Neutrophil (primary cell): ENCODE data around the gene CD58.

Source experiments
- H3K27ac ChIP-seq: fragments of 200-600 bp; sonication (generic); 2 replicates; pipeline ENCODE4 v1.5.1; 2016; ENCODE audit warnings: mild to moderate bottlenecking, moderate library complexity
- H3K27me3 ChIP-seq: fragments of 200-600 bp; sonication (generic); 2 replicates; pipeline ENCODE4 v1.6.0; 2016; ENCODE audit warnings: mild to moderate bottlenecking
- H3K36me3 ChIP-seq: fragments of 200-600 bp; sonication (generic); 2 replicates; pipeline ENCODE4 v1.5.1; 2017
- H3K4me1 ChIP-seq, 2 experiments: fragments of 200-600 bp in 1 of 2; sonication (generic) in 1 of 2; 1 replicate in 1 of 2; 2 replicates in 1 of 2; pipeline versions ENCODE4 v1.5.1 to v1.6.1; 2013 to 2016; ENCODE audit warnings: low read depth in 1 of 2, low read length in 1 of 2, mild to moderate bottlenecking in 1 of 2, moderate library complexity in 1 of 2; ENCODE audit not compliant: control insufficient read depth in 1 of 2, insufficient read depth in 1 of 2
- H3K4me3 ChIP-seq, 2 experiments: fragments of 200-600 bp in 1 of 2; sonication (generic) in 1 of 2; 1 replicate in 1 of 2; 2 replicates in 1 of 2; pipeline ENCODE4 v1.5.1; 2013 to 2016; ENCODE audit warnings: low read depth in 1 of 2, low read length in 1 of 2, mild to moderate bottlenecking in 1 of 2, moderate library complexity in 1 of 2
- H3K9me3 ChIP-seq: fragments of 200-600 bp; sonication (generic); 2 replicates; pipeline ENCODE4 v1.5.1; 2016
- TF ChIP-seq, protein P1 (sequence below): fragments of 200-600 bp; sonication (generic); IDR thresholded peaks from 2 replicates; pipeline ENCODE4 v1.5.1; 2016; ENCODE audit warnings: antibody characterized with exemption

The CD58 gene

GRCh38 chr1:116537898-116538297 is 32.9 kb downstream of the CD58 start:
- peaks cover 40 to 43% of the 10 kb centered on the region in 2 experiments for H3K4me1 ChIP-seq
- H3K27ac ChIP-seq = peak overlapping the region; percentile 89
- H3K36me3 ChIP-seq = peaks cover 68% of the 10 kb centered on the region
- TF ChIP-seq, protein P1, sequence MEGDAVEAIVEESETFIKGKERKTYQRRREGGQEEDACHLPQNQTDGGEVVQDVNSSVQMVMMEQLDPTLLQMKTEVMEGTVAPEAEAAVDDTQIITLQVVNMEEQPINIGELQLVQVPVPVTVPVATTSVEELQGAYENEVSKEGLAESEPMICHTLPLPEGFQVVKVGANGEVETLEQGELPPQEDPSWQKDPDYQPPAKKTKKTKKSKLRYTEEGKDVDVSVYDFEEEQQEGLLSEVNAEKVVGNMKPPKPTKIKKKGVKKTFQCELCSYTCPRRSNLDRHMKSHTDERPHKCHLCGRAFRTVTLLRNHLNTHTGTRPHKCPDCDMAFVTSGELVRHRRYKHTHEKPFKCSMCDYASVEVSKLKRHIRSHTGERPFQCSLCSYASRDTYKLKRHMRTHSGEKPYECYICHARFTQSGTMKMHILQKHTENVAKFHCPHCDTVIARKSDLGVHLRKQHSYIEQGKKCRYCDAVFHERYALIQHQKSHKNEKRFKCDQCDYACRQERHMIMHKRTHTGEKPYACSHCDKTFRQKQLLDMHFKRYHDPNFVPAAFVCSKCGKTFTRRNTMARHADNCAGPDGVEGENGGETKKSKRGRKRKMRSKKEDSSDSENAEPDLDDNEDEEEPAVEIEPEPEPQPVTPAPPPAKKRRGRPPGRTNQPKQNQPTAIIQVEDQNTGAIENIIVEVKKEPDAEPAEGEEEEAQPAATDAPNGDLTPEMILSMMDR = no peak
- H3K27me3 ChIP-seq = no peaks in the 10 kb centered on the region
- H3K4me3 ChIP-seq = no peak overlapping the region
- H3K9me3 ChIP-seq = no peaks in the 10 kb centered on the region

DNA sequence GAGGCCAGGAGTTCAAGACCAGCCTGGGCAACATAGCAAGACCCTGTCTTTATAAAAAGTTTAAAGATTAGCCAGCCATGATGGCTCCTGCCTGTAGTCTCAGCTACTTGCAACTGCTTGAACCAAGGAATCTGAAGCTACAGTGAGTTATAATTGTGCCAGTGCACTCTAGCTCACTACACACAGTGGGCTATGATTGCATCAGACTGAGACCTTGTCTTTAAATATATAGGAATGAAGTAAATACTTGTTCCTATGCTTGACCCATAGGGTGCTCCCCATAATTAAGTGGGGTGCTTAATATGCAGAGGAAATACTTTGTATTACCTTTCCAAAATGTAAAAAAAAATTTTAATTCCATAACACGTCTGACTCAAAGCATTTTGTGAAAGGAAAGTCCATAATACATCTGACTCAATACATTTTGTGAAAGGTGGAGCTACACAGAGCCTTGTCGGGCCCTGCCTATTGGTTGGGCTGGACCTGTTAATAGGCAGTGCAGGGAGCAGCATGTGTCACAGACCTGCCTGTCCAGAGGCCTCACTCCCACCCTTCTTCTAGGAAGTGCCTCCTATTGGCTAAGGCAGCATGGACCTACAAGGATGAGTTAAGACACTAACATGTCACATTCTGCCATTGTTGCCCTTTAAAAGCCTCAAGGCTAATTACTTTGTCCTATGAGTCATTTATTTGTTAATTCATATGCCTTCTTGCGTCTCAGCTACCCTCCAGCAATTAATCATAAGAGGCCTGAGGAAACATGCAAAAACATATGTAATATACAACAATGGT is 33.6 kb downstream of the CD58 start:
- H3K9me3 ChIP-seq = no peaks in the 10 kb centered on the region
- H3K36me3 ChIP-seq = peaks cover 68% of the 10 kb centered on the region
- TF ChIP-seq, protein P1 = no peak
- H3K27me3 ChIP-seq = no peaks in the 10 kb centered on the region
- H3K4me3 ChIP-seq = no peak overlapping the region
- H3K4me1 ChIP-seq = peaks cover 40 to 43% of the 10 kb centered on the region in 2 experiments
- H3K27ac ChIP-seq = peak overlapping the region; percentile 89

- TF ChIP-seq, protein P1 = no peak
- Histone ChIP-seq H3K4me1 (peaks cover 20 to 22% of the 10 kb centered on the region in 2 experiments), H3K27ac (peak overlapping the region; percentile 56), H3K9me3 (no peaks in the 10 kb centered on the region), H3K27me3 (no peaks in the 10 kb centered on the region), H3K36me3 (peaks cover 81% of the 10 kb centered on the region), H3K4me3 (no peak overlapping the region)
These were observed 36.6 kb downstream of the CD58 start for GRCh38 chr1:116534014-116534739.

DNA sequence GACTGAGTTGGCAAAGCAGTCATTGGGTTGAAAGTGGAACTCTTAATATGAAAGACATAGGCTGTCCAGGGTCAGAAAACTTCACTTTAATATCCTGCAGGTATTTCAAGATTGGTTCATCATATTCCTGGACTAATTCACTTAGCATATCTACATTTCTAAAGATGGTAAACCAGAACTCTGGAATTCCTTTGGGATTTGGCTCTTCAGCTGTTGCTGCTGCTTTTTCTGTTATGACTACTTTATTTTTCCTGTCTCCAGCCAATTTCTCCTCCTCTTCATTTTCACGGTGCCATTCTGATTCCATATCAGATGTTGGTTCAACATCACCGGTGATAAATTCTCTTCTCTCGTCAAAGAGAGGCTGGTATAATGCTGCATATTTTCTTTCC is 37.4 kb downstream of the CD58 start:
- TF ChIP-seq, protein P1 = no peak
- no peaks in the 10 kb centered on the region for H3K27me3 ChIP-seq
- no peak overlapping the region for H3K4me3 ChIP-seq
- H3K36me3 ChIP-seq = peaks cover 73% of the 10 kb centered on the region
- H3K9me3 ChIP-seq = no peaks in the 10 kb centered on the region
- peak overlapping the region; percentile 56 for H3K27ac ChIP-seq
- peaks cover 13 to 15% of the 10 kb centered on the region in 2 experiments for H3K4me1 ChIP-seq

GRCh38 chr1:116532671-116533428 is 38.0 kb downstream of the CD58 start:
- peak overlapping the region; percentile 56 for H3K27ac ChIP-seq
- H3K9me3 ChIP-seq = no peaks in the 10 kb centered on the region
- H3K4me3 ChIP-seq = no peak overlapping the region
- TF ChIP-seq, protein P1 = no peak
- peaks cover 7 to 9% of the 10 kb centered on the region in 2 experiments for H3K4me1 ChIP-seq
- no peaks in the 10 kb centered on the region for H3K27me3 ChIP-seq
- H3K36me3 ChIP-seq = peaks cover 72% of the 10 kb centered on the region
